H1 (cell line): Measurements from ENCODE around the gene RBM41. TPM values are rescaled to one million over a fixed set of nuclear protein-coding genes. Genes with fewer than 3 reads are reported as not detected.

ENCODE experiments used
- CTCF ChIA-PET: fragments of 300-600 bp; sonication (Branson Sonifier 250); formaldehyde crosslinking; loops from one replicate; lab custom pipeline; 2021; ENCODE audit not compliant: partially characterized antibody; lab: Charles Lee
- POLR2A ChIA-PET: fragments of 300-600 bp; sonication (Branson Sonifier 250); formaldehyde crosslinking; loops from one replicate; lab custom pipeline; 2021; ENCODE audit warnings: inconsistent platforms; ENCODE audit not compliant: partially characterized antibody; lab: Charles Lee
- DNase-seq, 2 experiments: peaks; one replicate each; pipeline versions ENCODE4 v3.0.0 to v3.0.0-alpha.2; 2010 to 2022; ENCODE audit warnings: low spot score in 2 of 2, low read depth in 1 of 2, mixed read lengths in 1 of 2
- FAIRE-seq: peaks from 2 replicates; lab custom pipeline; 2011; peaks lifted over from hg19 to GRCh38; lab: Jason Lieb, UNC
- H2AFZ ChIP-seq: 2 replicates; pipeline ENCODE4 v1.8.1; 2012; ENCODE audit warnings: low read length, inconsistent platforms
- H2AK5ac ChIP-seq: 2 replicates; pipeline ENCODE4 v1.6.1; 2013; ENCODE audit warnings: low read depth, low read length
- H2BK120ac ChIP-seq: replicated peaks from 2 replicates; pipeline ENCODE3; 2013; ENCODE audit warnings: low read depth, low read length, inconsistent platforms
- H2BK12ac ChIP-seq: 2 replicates; pipeline ENCODE4 v1.6.1; 2013; ENCODE audit warnings: low read depth, low read length
- H2BK15ac ChIP-seq: 2 replicates; pipeline ENCODE4 v1.6.1; 2013; ENCODE audit warnings: low read length
- H2BK20ac ChIP-seq: 2 replicates; pipeline ENCODE4 v1.6.1; 2013; ENCODE audit warnings: low read length
- H2BK5ac ChIP-seq: 2 replicates; pipeline ENCODE4 v1.6.1; 2013; ENCODE audit warnings: low read depth, low read length
- H3K14ac ChIP-seq: 2 replicates; pipeline ENCODE4 v1.6.1; 2013; ENCODE audit warnings: inconsistent platforms; ENCODE audit not compliant: insufficient read length
- H3K18ac ChIP-seq: 2 replicates; pipeline ENCODE4 v1.6.1; 2013; ENCODE audit warnings: low read length; ENCODE audit errors: extremely low read depth
- H3K23ac ChIP-seq: 2 replicates; pipeline ENCODE4 v1.6.1; 2013; ENCODE audit warnings: inconsistent platforms; ENCODE audit not compliant: insufficient read length
- H3K23me2 ChIP-seq: 2 replicates; pipeline ENCODE4 v1.6.1; 2013; ENCODE audit warnings: low read depth, low read length
- H3K27ac ChIP-seq: 2 replicates; pipeline ENCODE4 v1.6.1; 2011; ENCODE audit warnings: low read depth, low read length, inconsistent platforms
- H3K27me3 ChIP-seq, 4 experiments: replicated peaks in 1 of 4; 1 replicate in 1 of 4; 2 replicates in 3 of 4; pipeline versions ENCODE4 v1.6.1 to v1.8.1; 2011 to 2013; ENCODE audit warnings: low read length in 3 of 4, mild to moderate bottlenecking in 3 of 4, inconsistent platforms in 2 of 4, mixed read lengths in 2 of 4, moderate library complexity in 1 of 4; ENCODE audit not compliant: control insufficient read depth in 3 of 4, insufficient read depth in 3 of 4; ENCODE audit errors: extremely low read depth in 1 of 4
- H3K36me3 ChIP-seq, 4 experiments: 2 replicates each; pipeline versions ENCODE4 v1.6.1 to v1.8.1; 2011 to 2013; ENCODE audit warnings: mild to moderate bottlenecking in 4 of 4, low read length in 3 of 4, moderate library complexity in 2 of 4, control low read depth in 1 of 4, inconsistent platforms in 1 of 4; ENCODE audit not compliant: insufficient read depth in 4 of 4, control insufficient read depth in 2 of 4
- H3K4ac ChIP-seq: replicated peaks from 2 replicates; pipeline ENCODE3; 2013; ENCODE audit warnings: low read length, low read depth, mixed read lengths, inconsistent platforms; ENCODE audit not compliant: insufficient read length
- H3K4me1 ChIP-seq, 4 experiments: replicated peaks in 1 of 4; 1 replicate in 1 of 4; 2 replicates in 3 of 4; pipeline versions ENCODE4 v1.6.1 to v1.8.1; 2011 to 2013; ENCODE audit warnings: low read length in 3 of 4, inconsistent platforms in 2 of 4, mixed read lengths in 1 of 4; ENCODE audit not compliant: insufficient read depth in 4 of 4, control insufficient read depth in 3 of 4
- H3K4me2 ChIP-seq, 2 experiments: 2 replicates each; pipeline versions ENCODE4 v1.6.1 to v1.8.1; 2011 to 2013; ENCODE audit warnings: low read depth in 2 of 2, low read length in 2 of 2, control low read depth in 1 of 2, inconsistent platforms in 1 of 2, mild to moderate bottlenecking in 1 of 2; ENCODE audit not compliant: insufficient read depth in 1 of 2
- H3K4me3 ChIP-seq, 4 experiments: fragments of 200-600, 300-600 bp in 1 of 4; sonication (generic), shearing (Covaris generic), sonication (Bioruptor Twin) in 1 of 4; 2 replicates each; pipeline versions ENCODE4 v1.5.1 to v1.8.1; 2011 to 2016; ENCODE audit warnings: low read length in 4 of 4, low read depth in 3 of 4, control low read depth in 2 of 4, inconsistent platforms in 2 of 4, mild to moderate bottlenecking in 2 of 4, mixed read lengths in 1 of 4, moderate library complexity in 1 of 4; ENCODE audit not compliant: insufficient read depth in 2 of 4; ENCODE audit errors: extremely low read depth in 1 of 4
- H3K56ac ChIP-seq: replicated peaks from 2 replicates; pipeline ENCODE3; 2013; ENCODE audit warnings: low read depth, mild to moderate bottlenecking, mixed read lengths, low read length, inconsistent platforms; ENCODE audit not compliant: insufficient read length
- H3K79me1 ChIP-seq: 2 replicates; pipeline ENCODE4 v1.6.1; 2013; ENCODE audit warnings: low read depth, low read length, control low read depth
- H3K79me2 ChIP-seq, 2 experiments: 2 replicates each; pipeline versions ENCODE4 v1.6.1 to v1.8.1; 2012 to 2013; ENCODE audit warnings: low read length in 2 of 2, mild to moderate bottlenecking in 2 of 2, inconsistent platforms in 1 of 2; ENCODE audit not compliant: insufficient read depth in 2 of 2, control insufficient read depth in 1 of 2
- H3K9ac ChIP-seq, 4 experiments: replicated peaks in 1 of 4; 1 replicate in 1 of 4; 2 replicates in 3 of 4; pipeline versions ENCODE4 v1.6.1 to v1.8.1; 2011 to 2013; ENCODE audit warnings: low read depth in 3 of 4, low read length in 3 of 4, control low read depth in 2 of 4, mild to moderate bottlenecking in 2 of 4, moderate library complexity in 2 of 4, inconsistent platforms in 1 of 4; ENCODE audit errors: extremely low read depth in 1 of 4
- H3K9me3 ChIP-seq, 2 experiments: 2 replicates each; pipeline versions ENCODE4 v1.6.1 to v1.8.1; 2012 to 2013; ENCODE audit warnings: mild to moderate bottlenecking in 2 of 2, moderate library complexity in 2 of 2, control low read depth in 1 of 2, inconsistent platforms in 1 of 2, low read depth in 1 of 2, low read length in 1 of 2, mixed read lengths in 1 of 2; ENCODE audit not compliant: insufficient read depth in 2 of 2
- H4K20me1 ChIP-seq, 2 experiments: replicated peaks in 1 of 2; 2 replicates each; pipeline versions ENCODE3 to v1.8.1; 2011 to 2013; ENCODE audit warnings: inconsistent platforms in 2 of 2, low read length in 2 of 2, mild to moderate bottlenecking in 1 of 2; ENCODE audit not compliant: insufficient read depth in 2 of 2, control insufficient read depth in 1 of 2
- H4K5ac ChIP-seq: 2 replicates; pipeline ENCODE4 v1.6.1; 2013; ENCODE audit warnings: low read length, low read depth, mixed read lengths, inconsistent platforms; ENCODE audit not compliant: insufficient read length
- H4K8ac ChIP-seq: 2 replicates; pipeline ENCODE4 v1.8.0; 2013; ENCODE audit warnings: mild to moderate bottlenecking, moderate library complexity, low read length, inconsistent platforms; ENCODE audit not compliant: insufficient read depth; ENCODE audit errors: extremely low read depth
- H4K91ac ChIP-seq: replicated peaks from 2 replicates; pipeline ENCODE3; 2013; ENCODE audit warnings: low read length, mixed read lengths, inconsistent platforms; ENCODE audit not compliant: insufficient read length
- RBBP5 ChIP-seq: IDR thresholded peaks from 2 replicates; pipeline ENCODE4 v1.7.1; 2012; ENCODE audit warnings: low read depth, mild to moderate bottlenecking, inconsistent platforms, low read length, moderate library complexity, borderline replicate concordance
- polyA plus RNA-seq, 7 experiments: library from polyadenylated mRNA; depleted of rRNA in 3 of 7; stranded (reverse) in 5 of 7; unstranded in 2 of 7; fragments of >200 nt in 5 of 7; fragments of 200-250 nt in 2 of 7; gene quantifications; 1 replicate in 5 of 7; 2 replicates in 1 of 7; 4 replicates in 1 of 7; pipeline versions ENCODE4 v1.2.1 to v1.2.3, GENCODE V29; 2011 to 2013; ENCODE audit warnings: missing spikeins in 2 of 7, mixed read lengths in 2 of 7
- total RNA-seq: library from RNA; stranded (reverse); fragmentation: NEBNext Ultra II Directional; extraction: Animal tissue kit (Norgen Biotek cat#: 25700); gene quantifications from 2 replicates; pipeline ENCODE4 v1.2.1, GENCODE V29; 2021
- TF ChIP-seq, protein P1 (sequence below): fragments of 300-600 bp; sonication (generic); IDR thresholded peaks from 2 replicates; pipeline ENCODE4 v1.7.1; 2012; ENCODE audit warnings: low read length, moderate library complexity, mild to moderate bottlenecking, inconsistent platforms; ENCODE audit not compliant: insufficient replicate concordance

Gene RBM41
- total and polyA plus RNA-seq, 2 of the 8 experiments (the other 6 are each of a cell fraction or from before 2014, with no cell fraction given) = 2.6 to 26.4 TPM

DNA sequence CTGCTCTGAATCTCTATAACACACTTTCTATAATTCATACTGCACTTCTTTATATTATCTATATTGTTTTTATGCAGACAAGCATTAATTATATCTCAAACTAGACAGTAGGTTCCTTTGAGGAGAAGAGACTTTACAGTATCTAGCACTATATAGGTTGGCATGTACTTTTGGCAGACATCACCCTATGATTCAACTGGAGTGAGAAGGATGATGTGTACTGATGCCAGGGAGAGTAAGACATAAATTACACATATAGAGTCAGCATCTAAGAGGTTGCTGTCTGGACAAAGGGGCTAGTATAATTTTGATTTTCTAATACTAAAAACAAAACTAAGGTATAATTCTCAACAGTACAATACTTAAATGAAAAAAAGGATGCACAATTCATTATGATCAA is 5.1 kb upstream of the RBM41 start:
- DNase-seq (no peak), FAIRE-seq (no peak)
- POLR2A ChIA-PET = no interaction called here
- H4K91ac ChIP-seq = no peak overlapping the region
- H2AFZ ChIP-seq = no peak overlapping the region
- no peaks in the 10 kb centered on the region for H4K20me1 ChIP-seq
- CTCF ChIA-PET = no interaction called here
- H3K4me3 ChIP-seq = no peak overlapping the region
- no peaks in the 10 kb centered on the region for H3K23me2 ChIP-seq
- no peak overlapping the region for H2BK120ac ChIP-seq
- no peak overlapping the region for H2BK15ac ChIP-seq
- H3K18ac ChIP-seq = no peak overlapping the region
- no peak overlapping the region for H4K8ac ChIP-seq
- no peak overlapping the region for H3K4me2 ChIP-seq
- no peaks in the 10 kb centered on the region for H3K36me3 ChIP-seq
- H3K9ac ChIP-seq = no peak overlapping the region
- no peaks in the 10 kb centered on the region for H3K4me1 ChIP-seq
- no peak overlapping the region for H3K27ac ChIP-seq
- no peak overlapping the region for H3K23ac ChIP-seq
- H4K5ac ChIP-seq = no peak overlapping the region
- no peaks in the 10 kb centered on the region for H3K79me2 ChIP-seq
- H2BK5ac ChIP-seq = no peak overlapping the region
- no peak overlapping the region for H3K56ac ChIP-seq
- no peaks in the 10 kb centered on the region for H3K79me1 ChIP-seq
- no peak overlapping the region for H2BK12ac ChIP-seq
- no peak overlapping the region for H2BK20ac ChIP-seq
- H2AK5ac ChIP-seq = no peak overlapping the region
- no peaks in the 10 kb centered on the region for H3K27me3 ChIP-seq
- H3K9me3 ChIP-seq = no peaks in the 10 kb centered on the region
- no peak overlapping the region for H3K14ac ChIP-seq
- H3K4ac ChIP-seq = no peak overlapping the region
- TF ChIP-seq, protein P1, sequence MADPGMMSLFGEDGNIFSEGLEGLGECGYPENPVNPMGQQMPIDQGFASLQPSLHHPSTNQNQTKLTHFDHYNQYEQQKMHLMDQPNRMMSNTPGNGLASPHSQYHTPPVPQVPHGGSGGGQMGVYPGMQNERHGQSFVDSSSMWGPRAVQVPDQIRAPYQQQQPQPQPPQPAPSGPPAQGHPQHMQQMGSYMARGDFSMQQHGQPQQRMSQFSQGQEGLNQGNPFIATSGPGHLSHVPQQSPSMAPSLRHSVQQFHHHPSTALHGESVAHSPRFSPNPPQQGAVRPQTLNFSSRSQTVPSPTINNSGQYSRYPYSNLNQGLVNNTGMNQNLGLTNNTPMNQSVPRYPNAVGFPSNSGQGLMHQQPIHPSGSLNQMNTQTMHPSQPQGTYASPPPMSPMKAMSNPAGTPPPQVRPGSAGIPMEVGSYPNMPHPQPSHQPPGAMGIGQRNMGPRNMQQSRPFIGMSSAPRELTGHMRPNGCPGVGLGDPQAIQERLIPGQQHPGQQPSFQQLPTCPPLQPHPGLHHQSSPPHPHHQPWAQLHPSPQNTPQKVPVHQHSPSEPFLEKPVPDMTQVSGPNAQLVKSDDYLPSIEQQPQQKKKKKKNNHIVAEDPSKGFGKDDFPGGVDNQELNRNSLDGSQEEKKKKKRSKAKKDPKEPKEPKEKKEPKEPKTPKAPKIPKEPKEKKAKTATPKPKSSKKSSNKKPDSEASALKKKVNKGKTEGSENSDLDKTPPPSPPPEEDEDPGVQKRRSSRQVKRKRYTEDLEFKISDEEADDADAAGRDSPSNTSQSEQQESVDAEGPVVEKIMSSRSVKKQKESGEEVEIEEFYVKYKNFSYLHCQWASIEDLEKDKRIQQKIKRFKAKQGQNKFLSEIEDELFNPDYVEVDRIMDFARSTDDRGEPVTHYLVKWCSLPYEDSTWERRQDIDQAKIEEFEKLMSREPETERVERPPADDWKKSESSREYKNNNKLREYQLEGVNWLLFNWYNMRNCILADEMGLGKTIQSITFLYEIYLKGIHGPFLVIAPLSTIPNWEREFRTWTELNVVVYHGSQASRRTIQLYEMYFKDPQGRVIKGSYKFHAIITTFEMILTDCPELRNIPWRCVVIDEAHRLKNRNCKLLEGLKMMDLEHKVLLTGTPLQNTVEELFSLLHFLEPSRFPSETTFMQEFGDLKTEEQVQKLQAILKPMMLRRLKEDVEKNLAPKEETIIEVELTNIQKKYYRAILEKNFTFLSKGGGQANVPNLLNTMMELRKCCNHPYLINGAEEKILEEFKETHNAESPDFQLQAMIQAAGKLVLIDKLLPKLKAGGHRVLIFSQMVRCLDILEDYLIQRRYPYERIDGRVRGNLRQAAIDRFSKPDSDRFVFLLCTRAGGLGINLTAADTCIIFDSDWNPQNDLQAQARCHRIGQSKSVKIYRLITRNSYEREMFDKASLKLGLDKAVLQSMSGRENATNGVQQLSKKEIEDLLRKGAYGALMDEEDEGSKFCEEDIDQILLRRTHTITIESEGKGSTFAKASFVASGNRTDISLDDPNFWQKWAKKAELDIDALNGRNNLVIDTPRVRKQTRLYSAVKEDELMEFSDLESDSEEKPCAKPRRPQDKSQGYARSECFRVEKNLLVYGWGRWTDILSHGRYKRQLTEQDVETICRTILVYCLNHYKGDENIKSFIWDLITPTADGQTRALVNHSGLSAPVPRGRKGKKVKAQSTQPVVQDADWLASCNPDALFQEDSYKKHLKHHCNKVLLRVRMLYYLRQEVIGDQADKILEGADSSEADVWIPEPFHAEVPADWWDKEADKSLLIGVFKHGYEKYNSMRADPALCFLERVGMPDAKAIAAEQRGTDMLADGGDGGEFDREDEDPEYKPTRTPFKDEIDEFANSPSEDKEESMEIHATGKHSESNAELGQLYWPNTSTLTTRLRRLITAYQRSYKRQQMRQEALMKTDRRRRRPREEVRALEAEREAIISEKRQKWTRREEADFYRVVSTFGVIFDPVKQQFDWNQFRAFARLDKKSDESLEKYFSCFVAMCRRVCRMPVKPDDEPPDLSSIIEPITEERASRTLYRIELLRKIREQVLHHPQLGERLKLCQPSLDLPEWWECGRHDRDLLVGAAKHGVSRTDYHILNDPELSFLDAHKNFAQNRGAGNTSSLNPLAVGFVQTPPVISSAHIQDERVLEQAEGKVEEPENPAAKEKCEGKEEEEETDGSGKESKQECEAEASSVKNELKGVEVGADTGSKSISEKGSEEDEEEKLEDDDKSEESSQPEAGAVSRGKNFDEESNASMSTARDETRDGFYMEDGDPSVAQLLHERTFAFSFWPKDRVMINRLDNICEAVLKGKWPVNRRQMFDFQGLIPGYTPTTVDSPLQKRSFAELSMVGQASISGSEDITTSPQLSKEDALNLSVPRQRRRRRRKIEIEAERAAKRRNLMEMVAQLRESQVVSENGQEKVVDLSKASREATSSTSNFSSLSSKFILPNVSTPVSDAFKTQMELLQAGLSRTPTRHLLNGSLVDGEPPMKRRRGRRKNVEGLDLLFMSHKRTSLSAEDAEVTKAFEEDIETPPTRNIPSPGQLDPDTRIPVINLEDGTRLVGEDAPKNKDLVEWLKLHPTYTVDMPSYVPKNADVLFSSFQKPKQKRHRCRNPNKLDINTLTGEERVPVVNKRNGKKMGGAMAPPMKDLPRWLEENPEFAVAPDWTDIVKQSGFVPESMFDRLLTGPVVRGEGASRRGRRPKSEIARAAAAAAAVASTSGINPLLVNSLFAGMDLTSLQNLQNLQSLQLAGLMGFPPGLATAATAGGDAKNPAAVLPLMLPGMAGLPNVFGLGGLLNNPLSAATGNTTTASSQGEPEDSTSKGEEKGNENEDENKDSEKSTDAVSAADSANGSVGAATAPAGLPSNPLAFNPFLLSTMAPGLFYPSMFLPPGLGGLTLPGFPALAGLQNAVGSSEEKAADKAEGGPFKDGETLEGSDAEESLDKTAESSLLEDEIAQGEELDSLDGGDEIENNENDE = no peak
- TF ChIP-seq RBBP5 = no peak
